Fibroblast of lung (primary cell): ENCODE data around the gene ARID2. TPM values are rescaled to one million over a fixed set of nuclear protein-coding genes. Genes with fewer than 3 reads are reported as not detected.

Experiments used
- DNase-seq, 2 donors: peaks; one replicate each; pipeline versions ENCODE4 v3.0.0 to v3.0.0-alpha.2; 2010; ENCODE audit warnings: low read depth in 2 of 2
- H2AFZ ChIP-seq: 2 replicates; pipeline ENCODE4 v1.5.1; 2012; ENCODE audit warnings: low read length, control low read depth, inconsistent platforms
- H3K27ac ChIP-seq: 2 replicates; pipeline ENCODE4 v1.5.1; 2011; ENCODE audit warnings: low read length, control low read depth; ENCODE audit not compliant: insufficient read depth
- H3K27me3 ChIP-seq: 2 replicates; pipeline ENCODE4 v1.5.1; 2011; ENCODE audit warnings: mild to moderate bottlenecking, low read length; ENCODE audit not compliant: control insufficient read depth, insufficient read depth
- H3K36me3 ChIP-seq: 2 replicates; pipeline ENCODE4 v1.5.1; 2011; ENCODE audit warnings: low read length; ENCODE audit not compliant: control insufficient read depth, insufficient read depth
- H3K4me1 ChIP-seq: 2 replicates; pipeline ENCODE4 v1.5.1; 2011; ENCODE audit warnings: low read length; ENCODE audit not compliant: control insufficient read depth, insufficient read depth; ENCODE audit errors: extremely low read depth
- H3K4me2 ChIP-seq: 2 replicates; pipeline ENCODE4 v1.5.1; 2011; ENCODE audit warnings: low read length, control low read depth; ENCODE audit not compliant: insufficient read depth; ENCODE audit errors: extremely low read depth
- H3K4me3 ChIP-seq, 4 experiments: fragments of 200-600 bp in 1 of 4; sonication (generic) in 1 of 4; replicated peaks in 1 of 4; 2 replicates each; pipeline ENCODE4 v1.5.1; 2011 to 2016; ENCODE audit warnings: low read length in 4 of 4, low read depth in 3 of 4, mild to moderate bottlenecking in 3 of 4, control low read depth in 2 of 4, inconsistent platforms in 1 of 4, mixed read lengths in 1 of 4; ENCODE audit not compliant: insufficient read depth in 1 of 4; ENCODE audit errors: control extremely low read depth in 1 of 4
- H3K79me2 ChIP-seq: 2 replicates; pipeline ENCODE4 v1.5.1; 2012; ENCODE audit warnings: mild to moderate bottlenecking, low read length, inconsistent platforms; ENCODE audit not compliant: control insufficient read depth, insufficient read depth
- H3K9ac ChIP-seq: 2 replicates; pipeline ENCODE4 v1.5.1; 2011; ENCODE audit warnings: mild to moderate bottlenecking, low read length, control low read depth; ENCODE audit not compliant: insufficient read depth
- H3K9me3 ChIP-seq: 2 replicates; pipeline ENCODE4 v1.5.1; 2012; ENCODE audit warnings: low read depth, low read length; ENCODE audit not compliant: control insufficient read depth, insufficient read depth
- H4K20me1 ChIP-seq: 2 replicates; pipeline ENCODE4 v1.5.1; 2011; ENCODE audit warnings: low read length; ENCODE audit not compliant: control insufficient read depth, insufficient read depth; ENCODE audit errors: extremely low read depth
- CTCF ChIP-seq, 2 donors: IDR thresholded peaks in 1 of 2; conservative IDR thresholded peaks in 1 of 2; 1 replicate in 1 of 2; 2 replicates in 1 of 2; pipeline ENCODE4 v1.5.1; 2011 to 2012; ENCODE audit warnings: low read length in 2 of 2, control low read depth in 1 of 2, inconsistent platforms in 1 of 2, low read depth in 1 of 2, mild to moderate bottlenecking in 1 of 2
- EZH2 ChIP-seq: IDR thresholded peaks from 2 replicates; pipeline ENCODE4 v1.5.1; 2012; ENCODE audit warnings: low read length, control low read depth, mild to moderate bottlenecking; ENCODE audit errors: missing control alignments
- polyA plus RNA-seq, 2 donors: library from polyadenylated mRNA; depleted of rRNA in 1 of 2; stranded (reverse) in 1 of 2; unstranded in 1 of 2; fragments of >200 nt; gene quantifications; 2 replicates each; pipeline ENCODE4 v1.2.1, GENCODE V29; 2011 to 2012; ENCODE audit warnings: missing spikeins in 1 of 2
- total RNA-seq: library from RNA; depleted of rRNA; stranded (reverse); fragments of >200 nt; gene quantifications from 2 replicates; pipeline ENCODE4 v1.2.1, GENCODE V29; 2014

Gene ARID2
- total and polyA plus RNA-seq, 2 donors (not counting 1 experiment from before 2014, with no cell fraction given) = 14.5 to 15.7 TPM

- TF ChIP-seq CTCF (conservative IDR thresholded peaks at IDR 0.05 in 1 of 2, IDR thresholded peaks at IDR 0.05 in 1 of 2; ENCODE audit: low read depth in 1 of 2, low read length in 2 of 2) (no peak), EZH2 (no peak)
- no peaks in the 10 kb centered on the region for H3K36me3 ChIP-seq
- H3K27ac ChIP-seq = no peak overlapping the region
- no peak overlapping the region for H3K9ac ChIP-seq
- H4K20me1 ChIP-seq = no peaks in the 10 kb centered on the region
- H3K4me2 ChIP-seq = no peak overlapping the region
- H3K4me1 ChIP-seq = no peaks in the 10 kb centered on the region
- no peaks in the 10 kb centered on the region for H3K27me3 ChIP-seq
- H3K79me2 ChIP-seq = no peaks in the 10 kb centered on the region
- H3K4me3 ChIP-seq = no peak overlapping the region
- no peaks in the 10 kb centered on the region for H3K9me3 ChIP-seq
- no peak overlapping the region for H2AFZ ChIP-seq
- DNase-seq = no peak
Measured at GRCh38 chr12:45883187-45883586, 153.7 kb downstream of the ARID2 start.

- H3K36me3 ChIP-seq = no peaks in the 10 kb centered on the region
- no peaks in the 10 kb centered on the region for H4K20me1 ChIP-seq
- no peak for TF ChIP-seq CTCF (conservative IDR thresholded peaks at IDR 0.05 in 1 of 2, IDR thresholded peaks at IDR 0.05 in 1 of 2; ENCODE audit: low read depth in 1 of 2, low read length in 2 of 2)
- TF ChIP-seq EZH2 = no peak
- no peak overlapping the region for H3K9ac ChIP-seq
- H3K79me2 ChIP-seq = no peaks in the 10 kb centered on the region
- no peak overlapping the region for H2AFZ ChIP-seq
- no peak for DNase-seq
- H3K27ac ChIP-seq = no peak overlapping the region
- H3K4me3 ChIP-seq = no peak overlapping the region
- no peaks in the 10 kb centered on the region for H3K9me3 ChIP-seq
- no peaks in the 10 kb centered on the region for H3K27me3 ChIP-seq
- H3K4me2 ChIP-seq = no peak overlapping the region
- H3K4me1 ChIP-seq = no peaks in the 10 kb centered on the region
Measured at GRCh38 chr12:45886685-45887084, 157.2 kb downstream of the ARID2 start.

GRCh38 chr12:45887544-45887943 lies 158.0 kb downstream of the ARID2 start:
- Histone ChIP-seq H3K79me2 (no peaks in the 10 kb centered on the region), H3K9ac (no peak overlapping the region), H3K4me3 (no peak overlapping the region), H3K36me3 (no peaks in the 10 kb centered on the region), H3K27me3 (no peaks in the 10 kb centered on the region), H3K27ac (no peak overlapping the region), H3K9me3 (no peaks in the 10 kb centered on the region), H2AFZ (no peak overlapping the region), H3K4me1 (no peaks in the 10 kb centered on the region), H3K4me2 (no peak overlapping the region), H4K20me1 (no peaks in the 10 kb centered on the region)
- no peak for DNase-seq
- TF ChIP-seq EZH2 (no peak), CTCF (conservative IDR thresholded peaks at IDR 0.05 in 1 of 2, IDR thresholded peaks at IDR 0.05 in 1 of 2; ENCODE audit: low read depth in 1 of 2, low read length in 2 of 2) (no peak)
